Measurements from ENCODE around the gene RABGGTA.

- TF ChIP-seq RAD21 (IDR thresholded peaks at IDR 0.05; ENCODE audit: low read depth) (no peak), CREB1 (IDR thresholded peaks at IDR 0.05; ENCODE audit: low read depth) (no peak), TAF1 (IDR thresholded peaks at IDR 0.05; ENCODE audit: low read depth) (no peak), MAX (IDR thresholded peaks at IDR 0.05) (no peak), CEBPB (IDR thresholded peaks at IDR 0.05) (no peak), ZBTB7A (IDR thresholded peaks at IDR 0.05; ENCODE audit: low read depth) (no peak), EP300 (IDR thresholded peaks at IDR 0.05; ENCODE audit: borderline replicate concordance) (no peak), YY1 (IDR thresholded peaks at IDR 0.05; ENCODE audit: low read depth) (no peak), EGR1 (IDR thresholded peaks at IDR 0.05) (no peak), REST (IDR thresholded peaks at IDR 0.05; ENCODE audit: low read depth) (no peak), TEAD4 (IDR thresholded peaks at IDR 0.05) (no peak), USF1 (IDR thresholded peaks at IDR 0.05) (no peak), FOXM1 (IDR thresholded peaks at IDR 0.05; ENCODE audit: borderline replicate concordance, low read depth) (no peak), TCF12 (IDR thresholded peaks at IDR 0.05; ENCODE audit: low read depth) (no peak)
Observed at GRCh38 chr14:24234095-24235005, 37.0 kb downstream of the RABGGTA start.

Data from Ishikawa (cell line).